Esophagus muscularis mucosa (tissue), 4 donors: ENCODE measurements around the gene NMUR1. TPM values are rescaled to one million over a fixed set of nuclear protein-coding genes. Genes with fewer than 3 reads are reported as not detected.
"Not testable (repeated sequence)": the region's sequence is repeated elsewhere in the genome, so short reads cannot be mapped to it uniquely, and the experiment has no call there.

Experiments
- DNase-seq: peaks from one replicate; pipeline ENCODE4 v3.0.0-alpha.2; 2017; ENCODE audit errors: extremely low spot score
- H3K27ac ChIP-seq, 4 donors: fragments of 200-600 bp; sonication (generic); replicated peaks in 1 of 4; 1 replicate in 3 of 4; 2 replicates in 1 of 4; pipeline ENCODE4 v1.5.1; 2016 to 2019; ENCODE audit warnings: mild to moderate bottlenecking in 1 of 4
- H3K27me3 ChIP-seq, 4 donors: fragments of 200-600 bp; sonication (generic); one replicate each; pipeline versions ENCODE4 v1.5.1 to v1.6.0; 2016 to 2019
- H3K36me3 ChIP-seq, 4 donors: fragments of 200-600 bp; sonication (generic); one replicate each; pipeline ENCODE4 v1.5.1; 2016 to 2019
- H3K4me1 ChIP-seq, 4 donors: fragments of 200-600 bp; sonication (generic); one replicate each; pipeline ENCODE4 v1.5.1; 2016 to 2019
- H3K4me3 ChIP-seq, 4 donors: fragments of 200-600 bp; sonication (generic); 1 replicate in 2 of 4; 2 replicates in 2 of 4; pipeline ENCODE4 v1.5.1; 2016 to 2019; ENCODE audit warnings: mild to moderate bottlenecking in 4 of 4, moderate library complexity in 1 of 4
- H3K9me3 ChIP-seq, 4 donors: fragments of 200-600 bp; sonication (generic); 1 replicate in 3 of 4; 2 replicates in 1 of 4; pipeline ENCODE4 v1.5.1; 2016 to 2019
- EP300 ChIP-seq: sonication (generic); formaldehyde crosslinking; IDR thresholded peaks from one replicate; pipeline ENCODE4 v1.6.1; 2017; ENCODE audit warnings: antibody characterized with exemption
- POLR2A ChIP-seq: fragments of 450-650 bp; IDR thresholded peaks from one replicate; pipeline ENCODE4 v1.6.1; 2017; ENCODE audit warnings: antibody characterized with exemption, moderate library complexity, mild to moderate bottlenecking, low read depth
- POLR2AphosphoS5 ChIP-seq, 2 donors: sonication (generic); formaldehyde crosslinking; IDR thresholded peaks; one replicate each; pipeline ENCODE4 v1.6.1; 2017; ENCODE audit warnings: antibody characterized with exemption in 2 of 2
- WGBS: methylation state at CpG from one replicate; pipeline ENCODE4 v1.1.5; 2018; 5-methylcytosine and 5-hydroxymethylcytosine counted together
- intact Hi-C: fragments of 100-400 bp; cut with DNase I; formaldehyde crosslinking; loops from one replicate; pipeline ENCODE4 v1.15.1; 2023
- total RNA-seq, 4 donors: library from RNA; depleted of rRNA; stranded (reverse); fragments of >200 nt; gene quantifications; one replicate each; pipeline versions ENCODE4 v1.1.0 to v1.2.1, GENCODE V29; 2016
- TF ChIP-seq, protein P1 (sequence below), 3 experiments: fragments of 200-600 bp in 2 of 3; fragments of 450-650 bp in 1 of 3; sonication (generic) in 2 of 3; IDR thresholded peaks; one replicate each; pipeline ENCODE4 v1.5.1; 2017 to 2019; ENCODE audit warnings: antibody characterized with exemption in 3 of 3, mild to moderate bottlenecking in 2 of 3, moderate library complexity in 1 of 3

Gene NMUR1, protein sequence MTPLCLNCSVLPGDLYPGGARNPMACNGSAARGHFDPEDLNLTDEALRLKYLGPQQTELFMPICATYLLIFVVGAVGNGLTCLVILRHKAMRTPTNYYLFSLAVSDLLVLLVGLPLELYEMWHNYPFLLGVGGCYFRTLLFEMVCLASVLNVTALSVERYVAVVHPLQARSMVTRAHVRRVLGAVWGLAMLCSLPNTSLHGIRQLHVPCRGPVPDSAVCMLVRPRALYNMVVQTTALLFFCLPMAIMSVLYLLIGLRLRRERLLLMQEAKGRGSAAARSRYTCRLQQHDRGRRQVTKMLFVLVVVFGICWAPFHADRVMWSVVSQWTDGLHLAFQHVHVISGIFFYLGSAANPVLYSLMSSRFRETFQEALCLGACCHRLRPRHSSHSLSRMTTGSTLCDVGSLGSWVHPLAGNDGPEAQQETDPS
- total RNA-seq: 1 to 10 TPM; 1.2 to 5.4 (median 2.5) TPM

DNA sequence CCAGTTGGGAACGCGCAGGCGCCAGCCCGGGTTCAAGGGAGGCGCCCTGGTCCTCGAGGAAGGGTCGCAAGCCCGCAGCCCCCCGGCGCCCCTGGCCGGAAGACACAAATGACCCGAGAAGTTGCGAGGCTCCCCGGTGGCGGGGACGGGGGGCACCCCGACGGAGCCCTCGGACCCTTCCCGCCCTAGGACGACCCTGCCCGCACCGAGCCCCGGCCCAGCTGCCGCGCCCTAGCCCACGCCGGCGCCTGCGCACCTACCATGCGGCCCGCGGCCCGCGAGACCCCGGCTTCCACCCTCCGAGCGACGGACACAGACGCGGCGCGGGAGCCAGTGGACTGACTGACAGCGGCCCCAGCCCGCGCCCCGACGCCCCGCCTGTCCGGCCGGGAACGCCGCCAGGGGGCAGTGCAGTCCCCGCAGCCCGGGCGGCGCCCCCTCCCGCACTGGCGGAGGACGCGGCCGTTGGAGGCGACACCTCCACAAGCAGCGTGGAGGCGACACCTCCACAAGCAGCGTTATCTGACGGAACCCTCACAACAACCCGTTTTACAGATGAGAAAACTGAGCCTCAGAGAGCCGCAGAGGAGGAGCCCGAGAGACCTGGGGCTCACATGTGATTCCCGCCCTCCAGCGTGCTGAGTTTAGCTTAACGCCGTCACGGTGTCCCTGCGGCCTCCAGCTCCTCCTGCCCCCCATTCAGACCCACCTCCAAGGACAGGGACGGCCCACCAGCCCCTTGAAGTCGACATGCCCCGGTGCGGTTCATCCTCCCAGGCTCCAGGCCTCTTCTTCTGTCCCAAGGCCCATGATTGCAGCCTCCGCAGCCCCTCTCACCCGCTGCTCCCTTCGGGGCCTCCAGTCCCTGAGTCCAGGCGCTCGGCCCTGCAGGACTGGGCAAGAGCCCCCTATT lies at the start of gene NMUR1:
NMUR1 (minus strand) TSS at position 347 of the 913 bp plus-strand sequence; CDS start at position 263, 84 bp downstream.
- H3K36me3 ChIP-seq: no peaks in the 10 kb centered on the region
- peaks cover 5 to 13% (median 12%) of the 10 kb centered on the region in 4 donors for H3K4me1 ChIP-seq
- H3K4me3 ChIP-seq: peak within 1 kb of the TSS; percentile 56 to 69 (median 63)
- 36% methylated on average over 20 of the region's 85 CpGs for WGBS
- peak within 1 kb of the TSS; percentile 47 to 50 (median 48) for H3K27ac ChIP-seq
- no peak for TF ChIP-seq EP300
- TF ChIP-seq, protein P1, sequence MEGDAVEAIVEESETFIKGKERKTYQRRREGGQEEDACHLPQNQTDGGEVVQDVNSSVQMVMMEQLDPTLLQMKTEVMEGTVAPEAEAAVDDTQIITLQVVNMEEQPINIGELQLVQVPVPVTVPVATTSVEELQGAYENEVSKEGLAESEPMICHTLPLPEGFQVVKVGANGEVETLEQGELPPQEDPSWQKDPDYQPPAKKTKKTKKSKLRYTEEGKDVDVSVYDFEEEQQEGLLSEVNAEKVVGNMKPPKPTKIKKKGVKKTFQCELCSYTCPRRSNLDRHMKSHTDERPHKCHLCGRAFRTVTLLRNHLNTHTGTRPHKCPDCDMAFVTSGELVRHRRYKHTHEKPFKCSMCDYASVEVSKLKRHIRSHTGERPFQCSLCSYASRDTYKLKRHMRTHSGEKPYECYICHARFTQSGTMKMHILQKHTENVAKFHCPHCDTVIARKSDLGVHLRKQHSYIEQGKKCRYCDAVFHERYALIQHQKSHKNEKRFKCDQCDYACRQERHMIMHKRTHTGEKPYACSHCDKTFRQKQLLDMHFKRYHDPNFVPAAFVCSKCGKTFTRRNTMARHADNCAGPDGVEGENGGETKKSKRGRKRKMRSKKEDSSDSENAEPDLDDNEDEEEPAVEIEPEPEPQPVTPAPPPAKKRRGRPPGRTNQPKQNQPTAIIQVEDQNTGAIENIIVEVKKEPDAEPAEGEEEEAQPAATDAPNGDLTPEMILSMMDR (IDR thresholded peaks at IDR 0.05): peak; percentile 76 to 90 (median 82)
- H3K27me3 ChIP-seq: peaks cover 0 to 6% (median 1%) of the 10 kb centered on the region in 4 donors
- DNase-seq: no peak
- intact Hi-C loops: loop anchor here (1.0 kb wide), 1 partner anchor 28 kb away; no protein-coding TSS in a partner anchor
- no peaks in the 10 kb centered on the region for H3K9me3 ChIP-seq

DNA sequence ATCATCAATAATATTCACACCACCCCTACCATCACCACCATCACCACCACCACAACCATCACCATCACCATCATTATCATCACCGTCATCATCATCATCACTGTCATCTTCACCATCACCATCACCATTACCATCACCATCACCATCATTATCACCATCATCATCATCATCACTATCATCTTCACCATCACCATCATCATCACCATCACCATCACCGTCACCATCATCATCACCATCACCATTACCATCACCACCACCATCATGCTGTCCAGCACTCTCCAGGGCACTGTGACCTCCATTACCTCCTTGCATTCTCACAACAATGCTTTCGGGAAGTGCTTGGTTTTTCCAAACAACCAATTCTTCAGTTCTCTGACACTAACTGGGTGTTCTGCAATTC lies 49.3 kb upstream of the NMUR1 start:
- no peaks in the 10 kb centered on the region for H3K27me3 ChIP-seq
- no peaks in the 10 kb centered on the region for H3K36me3 ChIP-seq
- no peak overlapping the region for H3K4me3 ChIP-seq
- H3K27ac ChIP-seq: no peak overlapping the region
- no peaks in the 10 kb centered on the region for H3K4me1 ChIP-seq
- H3K9me3 ChIP-seq: no peaks in the 10 kb centered on the region
- TF ChIP-seq POLR2AphosphoS5 (IDR thresholded peaks at IDR 0.05) (no peak), POLR2A (no peak), EP300 (no peak)
- TF ChIP-seq, protein P1 (IDR thresholded peaks at IDR 0.05): no peak
- intact Hi-C loops: no loop called here
- DNase-seq: no peak
- 87% methylated on average over 3 of the region's 3 CpGs for WGBS

DNA sequence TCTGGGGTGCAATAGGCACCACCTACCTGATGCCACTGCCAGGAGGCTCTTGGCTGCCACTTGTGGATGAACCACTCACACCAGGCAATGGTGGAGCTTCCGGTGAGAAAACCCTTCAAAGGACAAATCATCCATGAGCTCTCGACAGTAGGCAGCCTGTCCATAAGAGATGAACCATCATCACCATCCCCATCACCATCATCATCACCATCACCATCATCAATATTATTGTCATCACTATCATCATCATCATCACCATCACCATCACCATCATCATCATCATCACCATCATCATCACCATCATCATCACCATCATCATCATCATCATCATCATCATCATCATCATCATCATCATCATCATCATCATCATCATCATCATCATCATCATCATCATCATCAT lies 48.4 kb upstream of the NMUR1 start:
- H3K4me3 ChIP-seq, H3K27me3 ChIP-seq, intact Hi-C loops, H3K4me1 ChIP-seq, H3K9me3 ChIP-seq, DNase-seq, H3K27ac ChIP-seq, H3K36me3 ChIP-seq: not testable (repeated sequence)
- WGBS: 79% methylated on average over 2 of the region's 2 CpGs

DNA sequence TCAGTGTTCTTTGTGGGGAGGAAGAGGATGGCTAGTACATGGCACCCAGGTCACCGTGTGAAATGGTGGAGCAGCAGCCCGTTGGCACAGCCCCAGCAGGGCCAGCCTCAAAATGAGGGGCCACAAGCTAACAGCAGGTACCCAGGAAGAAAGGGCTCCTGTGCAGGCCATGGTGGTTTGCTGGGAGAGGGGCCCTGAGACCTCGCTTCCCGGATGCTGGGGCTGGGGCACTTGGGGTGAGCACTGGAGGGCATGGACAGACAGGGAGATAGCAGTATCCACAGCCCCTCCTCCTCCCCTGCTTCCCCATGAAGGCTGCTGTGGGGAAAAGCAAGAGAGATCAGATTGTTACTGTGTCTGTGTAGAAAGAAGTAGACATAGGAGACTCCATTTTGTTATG lies 46.2 kb upstream of the NMUR1 start:
- WGBS: 95% methylated on average over 2 of the region's 4 CpGs
- TF ChIP-seq, protein P1 (IDR thresholded peaks at IDR 0.05): no peak
- TF ChIP-seq POLR2AphosphoS5 (IDR thresholded peaks at IDR 0.05): no peak
- TF ChIP-seq POLR2A: no peak
- no peak for TF ChIP-seq EP300
- intact Hi-C loops: no loop called here
- Histone ChIP-seq H3K4me1 (peaks cover 0 to 5% (median 0%) of the 10 kb centered on the region in 4 donors), H3K27me3 (no peaks in the 10 kb centered on the region), H3K27ac (no peak overlapping the region), H3K4me3 (no peak overlapping the region), H3K9me3 (no peaks in the 10 kb centered on the region), H3K36me3 (no peaks in the 10 kb centered on the region)
- DNase-seq: no peak

DNA sequence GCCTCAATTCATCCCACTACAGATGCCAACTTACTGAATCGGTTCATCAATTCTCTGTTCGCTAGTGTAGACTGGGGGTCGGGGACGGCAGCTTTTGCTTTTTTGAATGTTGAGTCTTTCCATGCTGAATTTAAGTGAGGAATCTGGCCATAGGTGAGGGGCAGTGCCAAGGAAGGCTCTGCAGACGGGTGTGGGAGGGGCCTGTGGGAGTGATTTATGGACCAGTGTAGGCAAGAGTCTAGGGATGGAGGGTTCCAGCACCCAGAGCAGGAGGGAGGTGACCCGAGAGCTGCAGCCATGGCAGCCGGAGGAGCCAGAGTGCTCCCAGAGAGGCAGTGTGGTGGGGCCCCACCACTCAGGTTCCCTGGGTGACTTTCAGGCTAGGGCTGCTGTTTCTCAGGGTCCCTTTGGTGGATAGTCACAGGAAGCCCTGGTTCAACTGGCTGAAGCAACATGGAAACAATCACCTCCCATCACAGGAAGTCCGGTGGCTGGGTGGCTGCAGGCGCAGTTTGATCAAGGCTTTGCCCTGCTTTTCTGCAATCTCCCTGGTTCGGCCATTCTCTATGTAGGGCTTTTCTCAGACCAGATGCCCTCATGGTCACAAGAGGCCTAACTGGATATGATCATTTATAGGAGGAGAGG lies 45.5 kb upstream of the NMUR1 start:
- Histone ChIP-seq H3K27ac (no peak overlapping the region), H3K4me3 (no peak overlapping the region), H3K36me3 (no peaks in the 10 kb centered on the region), H3K4me1 (peaks cover 0 to 5% (median 0%) of the 10 kb centered on the region in 4 donors), H3K9me3 (no peaks in the 10 kb centered on the region), H3K27me3 (no peaks in the 10 kb centered on the region)
- 95% methylated on average over 10 of the region's 10 CpGs for WGBS
- intact Hi-C loops: no loop called here
- TF ChIP-seq POLR2AphosphoS5 (IDR thresholded peaks at IDR 0.05) (no peak), EP300 (no peak), POLR2A (no peak)
- TF ChIP-seq, protein P1 (IDR thresholded peaks at IDR 0.05): no peak
- no peak for DNase-seq
